CD4-positive, alpha-beta T cell treated with Interleukin-10 for 1 hour (primary cell): ENCODE results near the gene ZNF512.
A peak's percentile ranks its signal among the peaks of the same experiment; 100 is the strongest.

ENCODE experiments used
- DNase-seq: peaks from one replicate; pipeline ENCODE4 v3.0.0-alpha.2; 2020

Gene ZNF512

GRCh38 chr2:27638037-27638637 lies 55.3 kb downstream of the ZNF512 start:
- no peak for DNase-seq

- no peak for DNase-seq
These were observed 55.9 kb downstream of the ZNF512 start for GRCh38 chr2:27638709-27639108.

- DNase-seq, result no peak
These were observed 57.9 kb downstream of the ZNF512 start for GRCh38 chr2:27640722-27641245.

GRCh38 chr2:27645197-27645596 lies 62.4 kb downstream of the ZNF512 start:
- DNase-seq, result no peak

DNA sequence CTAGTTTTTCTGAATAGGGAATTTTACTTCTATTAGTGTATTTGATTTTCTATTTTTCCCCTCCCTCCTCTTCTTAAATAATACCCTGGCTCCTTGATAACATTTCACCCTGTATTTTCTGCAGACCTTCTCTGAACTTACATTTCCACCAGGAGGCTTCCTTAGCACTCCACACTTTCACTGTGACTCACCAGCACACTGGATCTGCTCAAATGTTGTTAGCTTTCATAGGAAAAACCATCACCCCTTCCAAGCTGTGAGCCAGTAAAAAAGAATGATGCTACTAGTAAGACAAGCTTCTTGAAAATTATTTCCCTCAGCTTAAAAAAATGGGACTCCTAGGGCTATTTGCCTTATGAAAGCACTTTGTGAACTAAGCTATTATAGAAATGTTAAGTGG lies 64.4 kb downstream of the ZNF512 start:
- DNase-seq, result no peak

GRCh38 chr2:27647737-27648136 lies 64.9 kb downstream of the ZNF512 start:
- no peak for DNase-seq

- DNase-seq, result no peak
These were observed 68.2 kb downstream of the ZNF512 start for GRCh38 chr2:27651056-27651455.

- no peak for DNase-seq
These were observed 69.5 kb downstream of the ZNF512 start for GRCh38 chr2:27652341-27652740.

DNA sequence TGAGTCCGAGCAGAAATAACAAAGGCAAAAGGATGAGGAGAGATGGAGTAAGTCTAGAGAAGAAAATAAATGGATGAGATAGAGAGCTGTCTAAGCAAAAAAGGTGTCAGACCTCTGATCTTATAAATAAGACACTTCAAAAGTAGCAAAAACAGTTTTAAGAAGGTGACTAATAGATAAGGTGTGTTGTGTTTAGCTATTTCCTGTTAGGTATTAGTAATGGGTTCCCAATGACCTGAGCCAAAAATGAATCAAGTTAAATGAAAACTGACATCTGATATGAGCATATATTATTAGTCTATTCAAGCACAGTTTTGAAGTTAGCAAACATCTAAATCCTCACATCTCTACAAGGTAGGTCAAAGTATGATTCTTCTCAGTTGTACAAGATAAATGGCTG lies 69.9 kb downstream of the ZNF512 start:
- DNase-seq, result no peak

GRCh38 chr2:27653397-27653796 lies 70.6 kb downstream of the ZNF512 start:
- no peak for DNase-seq

DNA sequence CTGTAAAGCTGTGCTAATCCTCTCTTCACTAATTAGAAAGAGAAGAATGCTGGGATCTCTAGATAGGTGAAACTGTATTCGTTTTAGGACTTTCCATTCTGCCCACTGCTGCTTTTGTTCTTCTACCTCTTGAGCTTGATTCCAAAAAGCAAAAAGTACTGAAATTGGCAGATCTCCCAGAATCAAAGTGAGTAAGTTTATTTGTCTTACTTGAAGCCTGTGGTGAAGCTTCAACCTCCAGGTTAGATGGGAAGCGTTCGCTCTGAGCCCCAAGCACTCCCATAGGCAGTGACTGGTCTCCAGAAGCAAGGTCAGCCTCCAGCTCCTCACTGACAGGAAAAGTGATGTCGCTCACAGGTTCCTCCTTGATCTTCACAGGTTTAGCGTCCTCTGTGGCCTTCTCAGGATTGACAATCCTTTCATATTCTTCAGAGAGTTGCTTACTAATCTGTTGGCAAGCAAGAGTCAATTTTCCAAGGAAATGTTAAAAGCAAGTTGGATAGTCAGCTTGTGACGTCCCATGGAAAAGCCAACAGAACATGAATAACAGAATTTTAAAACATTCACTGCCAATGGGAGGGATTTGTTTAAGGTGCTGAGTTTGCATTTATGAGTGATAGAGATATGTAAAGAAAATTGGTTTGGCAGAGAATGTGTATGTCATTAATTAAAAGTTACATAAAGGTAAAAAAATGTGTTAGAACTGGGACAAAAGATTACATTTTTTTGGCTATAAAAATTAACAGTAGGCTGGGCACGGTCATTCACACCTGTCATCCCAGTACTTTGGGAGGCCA lies 72.5 kb downstream of the ZNF512 start:
- no peak for DNase-seq

DNA sequence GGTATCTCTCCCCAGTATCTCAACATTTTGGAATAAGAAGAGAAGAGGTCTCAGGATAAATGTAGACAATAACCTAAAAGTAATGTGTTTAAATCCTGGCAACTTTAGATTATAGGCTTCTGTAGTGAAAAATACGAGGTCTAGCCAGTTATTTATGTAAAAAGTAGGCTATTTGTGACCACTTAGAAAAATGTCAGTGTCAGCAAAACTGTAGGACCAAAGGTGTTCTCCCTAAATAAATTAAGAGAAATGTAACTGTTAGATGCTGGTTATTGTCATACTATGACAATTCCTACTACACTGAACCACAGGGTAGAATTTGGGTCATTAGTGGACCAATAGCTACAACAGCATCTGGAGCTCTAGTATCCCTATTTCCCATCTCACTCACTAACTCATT lies 78.5 kb downstream of the ZNF512 start:
- DNase-seq, result no peak

DNA sequence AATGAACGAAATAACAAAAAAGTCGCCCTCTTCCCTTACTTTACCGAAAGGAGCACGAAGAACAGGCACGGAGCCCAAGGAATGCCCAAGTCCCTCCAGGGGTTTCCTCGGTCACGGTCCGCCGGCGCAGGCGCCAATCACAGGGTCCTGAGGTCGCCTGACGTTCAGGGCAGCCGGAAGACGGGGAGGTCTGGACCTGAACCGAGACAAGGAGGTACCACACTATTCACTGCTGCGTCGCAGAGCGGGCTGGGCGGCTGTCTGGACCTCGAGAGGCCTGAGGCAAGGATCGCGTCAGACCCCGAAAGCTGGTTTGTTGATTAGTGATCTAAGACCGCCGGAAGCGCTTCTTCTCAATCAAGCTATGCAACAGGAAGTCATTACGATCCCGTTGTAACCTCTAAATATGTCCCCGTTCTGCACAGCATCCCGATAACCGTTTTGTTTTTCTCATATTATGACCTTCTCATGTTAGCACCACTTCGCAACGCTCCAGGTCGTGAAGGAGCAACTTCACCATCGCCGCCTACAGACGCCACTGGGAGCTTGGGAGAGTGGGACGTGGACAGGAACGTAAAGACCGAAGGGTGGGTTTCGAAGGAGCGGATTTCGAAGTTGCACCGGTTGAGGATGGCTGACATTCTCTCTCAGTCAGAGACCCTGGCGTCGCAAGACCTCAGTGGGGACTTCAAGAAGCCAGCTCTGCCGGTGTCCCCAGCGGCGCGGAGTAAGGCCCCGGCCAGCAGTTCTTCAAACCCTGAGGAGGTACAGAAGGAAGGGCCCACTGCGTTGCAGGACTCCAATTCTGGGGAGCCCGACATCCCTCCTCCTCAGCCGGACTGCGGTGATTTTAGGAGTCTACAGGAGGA lies 80.7 kb downstream of the ZNF512 start, which contains the start of the genes SLC4A1AP and SUPT7L:
SLC4A1AP (plus strand) TSS at position 605 of the 869 bp plus-strand sequence; CDS start at position 631, 26 bp downstream.
SUPT7L (minus strand) TSS at position 330 of the 869 bp plus-strand sequence. CDS start 1,422 bp downstream, outside the sequence.
- DNase-seq, result peak; percentile 83

GRCh38 chr2:27664154-27664574 lies 81.3 kb downstream of the ZNF512 start:
- no peak for DNase-seq

DNA sequence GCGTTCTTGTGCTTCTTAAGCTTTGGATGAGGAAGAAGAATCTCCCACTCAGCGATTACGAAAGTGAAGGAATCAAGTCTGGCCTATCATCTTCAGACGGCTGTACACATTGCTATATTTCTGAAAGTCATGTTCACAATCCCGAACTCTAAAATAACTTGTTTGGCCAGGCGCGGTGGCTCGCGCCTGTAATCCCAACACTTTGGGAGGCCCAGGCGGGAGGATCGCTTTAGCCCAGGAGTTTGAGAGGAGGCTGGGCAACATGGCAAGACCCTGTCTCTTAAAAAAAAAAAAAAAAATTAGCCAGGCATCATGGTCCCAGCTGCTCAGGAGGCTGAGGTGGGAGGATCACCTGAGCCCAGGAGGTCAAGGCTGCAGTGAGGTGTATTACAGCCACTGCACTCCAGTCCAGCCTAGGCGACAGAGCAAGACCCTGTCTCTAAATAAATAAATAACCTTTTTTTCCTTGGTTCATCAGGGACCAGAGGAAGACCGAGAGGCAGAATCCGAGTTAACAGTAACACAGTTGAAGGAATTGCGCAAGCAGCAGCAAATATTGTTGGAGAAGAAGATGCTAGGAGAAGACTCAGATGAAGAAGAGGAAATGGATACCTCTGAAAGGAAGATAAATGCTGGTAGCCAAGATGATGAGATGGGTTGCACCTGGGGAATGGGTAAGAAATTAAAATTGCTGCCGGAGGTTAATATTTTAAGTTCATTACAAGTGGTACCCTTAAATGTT lies 82.0 kb downstream of the ZNF512 start:
- no peak for DNase-seq

- no peak for DNase-seq
These were observed 84.6 kb downstream of the ZNF512 start for GRCh38 chr2:27667446-27667845.

- DNase-seq, result no peak
These were observed 88.4 kb downstream of the ZNF512 start for GRCh38 chr2:27671235-27671634.
